HCT116 (cell line): Measurements from ENCODE around the gene RAPGEF2. TPM values are rescaled to one million over a fixed set of nuclear protein-coding genes. Genes with fewer than 3 reads are reported as not detected.

Experiments used
- ATAC-seq: fragments of 200-7000 bp; cut with Tn5 transposase; 2 replicates; pipeline ENCODE4 v1.9.1; 2020; ENCODE audit warnings: mild to moderate bottlenecking, moderate library complexity
- BruUV-seq: library from RNA; stranded (reverse); fragments of 400-500 nt; replicated peaks from 2 replicates; lab custom pipeline; 2021; lab: Mats Ljungman, UMichigan
- CTCF ChIA-PET: fragments of 300-600 bp; sonication (Branson Sonifier 250); formaldehyde crosslinking; loops from one replicate; lab custom pipeline; 2021; ENCODE audit warnings: antibody characterized with exemption; lab: Charles Lee
- POLR2A ChIA-PET: fragments of 300-600, 350-600 bp; sonication (Branson Sonifier 250); formaldehyde crosslinking; loops from one replicate; lab custom pipeline; 2021; ENCODE audit warnings: antibody characterized with exemption; lab: Charles Lee
- RAD21 ChIA-PET, 2 experiments: fragments of 300-600 bp; sonication (Branson Sonifier 250); formaldehyde crosslinking; loops; one replicate each; lab custom pipeline; 2023; ENCODE audit warnings: low total read pairs in 2 of 2; ENCODE audit not compliant: uncharacterized antibody in 2 of 2, unreplicated experiment in 2 of 2, low non-redundant PET in 1 of 2; lab: Charles Lee
- DNase-seq: peaks from one replicate; pipeline ENCODE4 v3.0.0-alpha.2; 2010; ENCODE audit warnings: low read depth, low spot score
- H2AFZ ChIP-seq: fragments of 200-600 bp; shearing (Covaris generic), sonication (generic); 2 replicates; pipeline ENCODE4 v1.6.1; 2017; ENCODE audit warnings: low read depth, mixed run types, mixed read lengths, antibody characterized with exemption, low read length; ENCODE audit not compliant: poor library complexity, severe bottlenecking
- H3K27ac ChIP-seq: 2 replicates; pipeline ENCODE4 v1.5.1; 2012; ENCODE audit warnings: low read depth, low read length
- H3K27me3 ChIP-seq: fragments of 200-600 bp; sonication (generic); 2 replicates; pipeline ENCODE4 v1.6.1; 2016; ENCODE audit warnings: mixed run types, low read length, mixed read lengths; ENCODE audit not compliant: insufficient read depth
- H3K36me3 ChIP-seq, 2 experiments: fragments of 200-500 bp in 1 of 2; fragments of 200-600 bp in 1 of 2; sonication (Bioruptor generic) in 1 of 2; sonication (generic) in 1 of 2; 2 replicates each; pipeline versions ENCODE4 v1.5.1 to v1.6.1; 2014 to 2016; ENCODE audit warnings: low read length in 2 of 2, inconsistent platforms in 1 of 2, mixed read lengths in 1 of 2, mixed run types in 1 of 2; ENCODE audit not compliant: insufficient read depth in 2 of 2, control insufficient read depth in 1 of 2
- H3K4me1 ChIP-seq, 2 experiments: fragments of 200-600 bp in 1 of 2; sonication (generic) in 1 of 2; 2 replicates each; pipeline versions ENCODE4 v1.5.1 to v1.6.1; 2012 to 2017; ENCODE audit warnings: low read length in 2 of 2, inconsistent platforms in 1 of 2, mild to moderate bottlenecking in 1 of 2, mixed read lengths in 1 of 2, mixed run types in 1 of 2, moderate library complexity in 1 of 2; ENCODE audit not compliant: insufficient read depth in 2 of 2, control insufficient read depth in 1 of 2
- H3K4me2 ChIP-seq: fragments of 200-600 bp; sonication (generic); 2 replicates; pipeline ENCODE4 v1.6.1; 2017; ENCODE audit warnings: mixed run types, low read length, mixed read lengths
- H3K4me3 ChIP-seq, 2 experiments: fragments of 200-600 bp in 1 of 2; sonication (generic) in 1 of 2; replicated peaks in 1 of 2; 2 replicates each; pipeline ENCODE4 v1.5.1; 2011 to 2016; ENCODE audit warnings: low read length in 2 of 2, control low read depth in 1 of 2, low read depth in 1 of 2, mild to moderate bottlenecking in 1 of 2, mixed read lengths in 1 of 2, mixed run types in 1 of 2
- H3K79me2 ChIP-seq: fragments of 200-600 bp; sonication (generic); 2 replicates; pipeline ENCODE4 v1.6.1; 2017; ENCODE audit warnings: mild to moderate bottlenecking, mixed run types, low read length, moderate library complexity, mixed read lengths; ENCODE audit not compliant: insufficient read depth
- H3K9ac ChIP-seq: fragments of 200-600 bp; sonication (generic); 2 replicates; pipeline ENCODE4 v1.6.1; 2016; ENCODE audit warnings: low read length, mixed read lengths
- H3K9me2 ChIP-seq: fragments of 200-600 bp; sonication (generic), shearing (Covaris generic); 2 replicates; pipeline ENCODE4 v1.6.1; 2017; ENCODE audit warnings: mixed run types, mild to moderate bottlenecking, moderate library complexity; ENCODE audit not compliant: insufficient read depth
- H3K9me3 ChIP-seq, 2 experiments: fragments of 200-500 bp in 1 of 2; fragments of 200-600 bp in 1 of 2; sonication (Bioruptor generic) in 1 of 2; sonication (generic) in 1 of 2; 2 replicates each; pipeline ENCODE4 v1.6.1; 2014 to 2017; ENCODE audit warnings: low read length in 2 of 2, mixed read lengths in 2 of 2, inconsistent platforms in 1 of 2, low read depth in 1 of 2, mild to moderate bottlenecking in 1 of 2, mixed run types in 1 of 2, moderate library complexity in 1 of 2; ENCODE audit not compliant: control insufficient read depth in 1 of 2, insufficient read depth in 1 of 2
- H4K20me1 ChIP-seq: fragments of 200-600 bp; sonication (generic), shearing (Covaris generic); 2 replicates; pipeline ENCODE4 v1.6.1; 2017; ENCODE audit warnings: mixed run types, mild to moderate bottlenecking, moderate library complexity; ENCODE audit not compliant: insufficient read depth
- CEBPB ChIP-seq: IDR thresholded peaks from 2 replicates; pipeline ENCODE4 v1.6.1; 2012; ENCODE audit warnings: low read depth
- EZH2 ChIP-seq: fragments of 200-600 bp; sonication (generic); IDR thresholded peaks from 2 replicates; pipeline ENCODE4 v1.6.1; 2017; ENCODE audit warnings: antibody characterized with exemption, mixed run types
- EZH2phosphoT487 ChIP-seq: fragments of 200-600 bp; IDR thresholded peaks from 2 replicates; pipeline ENCODE4 v1.6.1; 2018; ENCODE audit warnings: antibody characterized with exemption, borderline replicate concordance
- FOSL1 ChIP-seq: IDR thresholded peaks from 2 replicates; pipeline ENCODE4 v1.6.1; 2012; ENCODE audit warnings: low read depth
- POLR2A ChIP-seq: IDR thresholded peaks from 2 replicates; pipeline ENCODE4 v1.7.0; 2011; ENCODE audit warnings: borderline replicate concordance; ENCODE audit not compliant: insufficient read depth, insufficient read length; ENCODE audit errors: extremely low read depth
- SIN3A ChIP-seq: IDR thresholded peaks from 2 replicates; pipeline ENCODE4 v1.6.1; 2012; ENCODE audit warnings: low read depth
- SP1 ChIP-seq: IDR thresholded peaks from 2 replicates; pipeline ENCODE4 v1.6.1; 2012; ENCODE audit warnings: low read depth
- YY1 ChIP-seq: IDR thresholded peaks from 2 replicates; pipeline ENCODE4 v1.6.1; 2011; ENCODE audit warnings: low read length, low read depth, moderate library complexity, mild to moderate bottlenecking; ENCODE audit not compliant: insufficient replicate concordance; ENCODE audit errors: extremely low read depth
- ZNF274 ChIP-seq: fragments of 200-500 bp; sonication (Bioruptor generic); IDR thresholded peaks from 2 replicates; pipeline ENCODE4 v1.6.1; 2014; ENCODE audit warnings: mild to moderate bottlenecking, low read depth, low read length, inconsistent platforms
- intact Hi-C: fragments of 100-400 bp; cut with micrococcal nuclease; formaldehyde crosslinking; loops from 2 replicates; pipeline ENCODE4 v1.10.0; 2022
- total RNA-seq: library from RNA; stranded (reverse); gene quantifications from one replicate; pipeline ENCODE4 v1.2.1, GENCODE V29; 2021; ENCODE audit not compliant: unreplicated experiment
- TF ChIP-seq, protein P1 (sequence below): IDR thresholded peaks from 2 replicates; pipeline ENCODE4 v1.6.1; 2012; ENCODE audit warnings: low read depth

RAPGEF2 gene
- total RNA-seq, 1 experiment from 2014 or later, result 21.2 TPM

DNA sequence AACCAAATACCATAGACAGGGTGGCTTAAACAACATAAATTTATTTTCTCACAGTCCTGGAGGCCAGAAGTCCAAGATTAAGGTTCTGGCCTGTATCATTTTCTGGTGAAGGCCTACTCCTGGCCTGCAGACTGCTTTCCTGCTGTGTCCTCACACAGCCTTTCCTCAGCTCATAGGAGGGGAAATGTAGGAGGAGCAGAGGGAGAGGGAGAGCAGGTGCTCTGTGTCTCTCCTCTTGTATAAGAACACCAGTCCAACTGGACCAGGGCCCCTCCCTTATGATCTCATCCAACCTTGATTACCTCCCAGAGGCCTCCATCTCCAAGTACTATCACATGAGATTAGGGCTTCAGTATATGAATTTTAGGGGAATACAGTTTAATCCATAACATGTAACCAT is 34.3 kb downstream of the RAPGEF2 start (continued):
- TF ChIP-seq YY1 (no peak), CEBPB (no peak), EZH2 (no peak)

DNA sequence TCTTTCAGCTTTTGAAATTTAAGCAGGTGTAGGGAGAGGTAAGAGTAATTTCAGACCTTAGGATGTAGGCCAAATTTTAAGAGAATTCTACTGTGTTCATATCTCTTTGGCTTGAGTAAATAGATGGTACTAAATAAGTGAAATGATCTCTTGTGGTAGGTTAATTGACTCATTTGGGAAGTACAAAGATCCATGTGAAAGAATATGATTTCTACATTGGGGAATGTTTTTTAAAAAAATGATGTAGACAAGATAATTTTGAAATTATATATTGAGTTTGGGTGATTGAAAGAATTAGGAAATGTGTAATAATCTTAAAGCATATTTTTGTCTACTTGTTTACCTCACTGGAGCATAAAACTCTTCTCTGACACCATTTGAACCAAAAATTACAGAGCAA is 35.6 kb downstream of the RAPGEF2 start:
- TF ChIP-seq EZH2phosphoT487, result no peak
- TF ChIP-seq FOSL1, result no peak
- TF ChIP-seq ZNF274, result no peak
- no peak for TF ChIP-seq SIN3A
- TF ChIP-seq SP1, result no peak
- no peak for TF ChIP-seq POLR2A
- TF ChIP-seq, protein P1, sequence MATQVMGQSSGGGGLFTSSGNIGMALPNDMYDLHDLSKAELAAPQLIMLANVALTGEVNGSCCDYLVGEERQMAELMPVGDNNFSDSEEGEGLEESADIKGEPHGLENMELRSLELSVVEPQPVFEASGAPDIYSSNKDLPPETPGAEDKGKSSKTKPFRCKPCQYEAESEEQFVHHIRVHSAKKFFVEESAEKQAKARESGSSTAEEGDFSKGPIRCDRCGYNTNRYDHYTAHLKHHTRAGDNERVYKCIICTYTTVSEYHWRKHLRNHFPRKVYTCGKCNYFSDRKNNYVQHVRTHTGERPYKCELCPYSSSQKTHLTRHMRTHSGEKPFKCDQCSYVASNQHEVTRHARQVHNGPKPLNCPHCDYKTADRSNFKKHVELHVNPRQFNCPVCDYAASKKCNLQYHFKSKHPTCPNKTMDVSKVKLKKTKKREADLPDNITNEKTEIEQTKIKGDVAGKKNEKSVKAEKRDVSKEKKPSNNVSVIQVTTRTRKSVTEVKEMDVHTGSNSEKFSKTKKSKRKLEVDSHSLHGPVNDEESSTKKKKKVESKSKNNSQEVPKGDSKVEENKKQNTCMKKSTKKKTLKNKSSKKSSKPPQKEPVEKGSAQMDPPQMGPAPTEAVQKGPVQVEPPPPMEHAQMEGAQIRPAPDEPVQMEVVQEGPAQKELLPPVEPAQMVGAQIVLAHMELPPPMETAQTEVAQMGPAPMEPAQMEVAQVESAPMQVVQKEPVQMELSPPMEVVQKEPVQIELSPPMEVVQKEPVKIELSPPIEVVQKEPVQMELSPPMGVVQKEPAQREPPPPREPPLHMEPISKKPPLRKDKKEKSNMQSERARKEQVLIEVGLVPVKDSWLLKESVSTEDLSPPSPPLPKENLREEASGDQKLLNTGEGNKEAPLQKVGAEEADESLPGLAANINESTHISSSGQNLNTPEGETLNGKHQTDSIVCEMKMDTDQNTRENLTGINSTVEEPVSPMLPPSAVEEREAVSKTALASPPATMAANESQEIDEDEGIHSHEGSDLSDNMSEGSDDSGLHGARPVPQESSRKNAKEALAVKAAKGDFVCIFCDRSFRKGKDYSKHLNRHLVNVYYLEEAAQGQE, result no peak
- no peak overlapping the region for H2AFZ ChIP-seq
- ChIA-PET POLR2A (no interaction called here), RAD21 (no interaction called here), CTCF (no interaction called here)
- H4K20me1 ChIP-seq, result 0 out of 2 replicates have a peak, but pooled peaks cover 4% of the 10 kb centered on the region
- DNase-seq (no peak), ATAC-seq (no peak)
- H3K9me3 ChIP-seq, result no peaks in the 10 kb centered on the region
- peaks cover 5% of the 10 kb centered on the region; the same call in 1 of the 2 replicates for H3K79me2 ChIP-seq
- H3K36me3 ChIP-seq, result no peaks in the 10 kb centered on the region
- no peak overlapping the region for H3K27ac ChIP-seq
- no peaks in the 10 kb centered on the region for H3K9me2 ChIP-seq
- intact Hi-C loops, result no loop called here
- H3K4me3 ChIP-seq, result no peak overlapping the region
- no peak overlapping the region for H3K9ac ChIP-seq
- no TSS peak for BruUV-seq
- H3K27me3 ChIP-seq, result no peaks in the 10 kb centered on the region
- H3K4me2 ChIP-seq, result no peak overlapping the region
- no peaks in the 10 kb centered on the region for H3K4me1 ChIP-seq
